22Rv1 (cell line): ENCODE data around the gene IKBKG.
"Not testable (repeated sequence)": the region's sequence is repeated elsewhere in the genome, so short reads cannot be mapped to it uniquely, and the experiment has no call there.

Source experiments
- H3K27ac ChIP-seq: fragments of 450-650 bp; 2 replicates; pipeline ENCODE4 v1.5.1; 2017
- ZFX ChIP-seq: fragments of 450-650 bp; IDR thresholded peaks from 2 replicates; pipeline ENCODE4 v1.6.1; 2017; ENCODE audit warnings: antibody characterized with exemption, borderline replicate concordance
- TF ChIP-seq, protein P1 (sequence below): fragments of 450-650 bp; IDR thresholded peaks from 2 replicates; pipeline ENCODE4 v1.5.1; 2017; ENCODE audit warnings: mild to moderate bottlenecking

Gene IKBKG

DNA sequence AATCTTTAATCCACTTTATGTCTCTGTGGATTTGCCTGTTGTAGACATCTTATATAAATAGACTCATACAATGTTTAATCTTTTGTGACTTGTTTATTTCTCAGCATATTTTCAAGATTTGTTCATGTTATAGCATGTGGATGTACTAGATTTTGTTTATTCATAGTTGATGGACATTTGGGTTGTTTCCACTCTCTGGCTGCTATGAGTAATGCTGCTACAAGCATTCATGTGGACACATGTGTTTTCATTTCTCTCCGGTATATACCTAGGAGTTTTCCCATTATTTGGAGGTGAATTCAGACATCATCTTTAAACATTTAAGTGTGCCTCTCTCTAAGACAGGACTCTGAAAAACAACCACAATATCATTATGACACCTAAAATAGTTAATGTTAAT is 2.3 kb downstream of the IKBKG start:
- H3K27ac ChIP-seq = no peak overlapping the region
- TF ChIP-seq, protein P1, sequence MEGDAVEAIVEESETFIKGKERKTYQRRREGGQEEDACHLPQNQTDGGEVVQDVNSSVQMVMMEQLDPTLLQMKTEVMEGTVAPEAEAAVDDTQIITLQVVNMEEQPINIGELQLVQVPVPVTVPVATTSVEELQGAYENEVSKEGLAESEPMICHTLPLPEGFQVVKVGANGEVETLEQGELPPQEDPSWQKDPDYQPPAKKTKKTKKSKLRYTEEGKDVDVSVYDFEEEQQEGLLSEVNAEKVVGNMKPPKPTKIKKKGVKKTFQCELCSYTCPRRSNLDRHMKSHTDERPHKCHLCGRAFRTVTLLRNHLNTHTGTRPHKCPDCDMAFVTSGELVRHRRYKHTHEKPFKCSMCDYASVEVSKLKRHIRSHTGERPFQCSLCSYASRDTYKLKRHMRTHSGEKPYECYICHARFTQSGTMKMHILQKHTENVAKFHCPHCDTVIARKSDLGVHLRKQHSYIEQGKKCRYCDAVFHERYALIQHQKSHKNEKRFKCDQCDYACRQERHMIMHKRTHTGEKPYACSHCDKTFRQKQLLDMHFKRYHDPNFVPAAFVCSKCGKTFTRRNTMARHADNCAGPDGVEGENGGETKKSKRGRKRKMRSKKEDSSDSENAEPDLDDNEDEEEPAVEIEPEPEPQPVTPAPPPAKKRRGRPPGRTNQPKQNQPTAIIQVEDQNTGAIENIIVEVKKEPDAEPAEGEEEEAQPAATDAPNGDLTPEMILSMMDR = no peak
- TF ChIP-seq ZFX = no peak

DNA sequence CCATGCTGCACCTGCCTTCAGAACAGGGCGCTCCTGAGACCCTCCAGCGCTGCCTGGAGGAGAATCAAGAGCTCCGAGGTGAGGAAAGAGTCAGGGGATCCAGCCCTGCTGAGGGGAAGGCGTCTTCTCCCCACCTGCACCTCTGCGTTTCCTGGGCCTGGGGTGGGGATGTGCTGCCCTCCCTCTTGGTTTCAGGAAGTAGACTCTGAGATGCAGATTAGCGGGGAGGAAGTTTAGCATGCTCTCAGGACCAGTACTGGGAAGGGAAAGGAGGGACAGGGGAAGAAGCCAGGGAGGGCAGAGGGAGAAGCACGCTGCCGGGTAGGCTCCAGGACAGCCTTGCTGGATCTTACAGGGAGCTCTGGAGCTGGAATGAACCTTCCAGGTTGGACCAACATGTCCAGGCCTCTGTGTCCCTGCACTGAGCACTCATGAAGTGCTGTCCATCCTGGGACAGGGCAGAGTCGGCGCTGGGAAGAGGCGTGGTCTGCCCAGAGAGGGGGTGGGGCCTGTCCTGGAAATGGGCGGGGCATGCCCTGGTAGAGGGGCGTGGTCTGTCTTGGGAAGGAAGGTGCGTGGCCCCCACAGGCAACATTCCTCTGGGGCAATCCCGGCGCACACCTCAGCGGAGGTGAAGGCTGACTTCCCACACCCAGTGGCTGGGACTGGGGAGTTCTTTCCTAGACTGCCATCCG is 4.8 kb downstream of the IKBKG start:
- H3K27ac ChIP-seq = not testable (repeated sequence)

DNA sequence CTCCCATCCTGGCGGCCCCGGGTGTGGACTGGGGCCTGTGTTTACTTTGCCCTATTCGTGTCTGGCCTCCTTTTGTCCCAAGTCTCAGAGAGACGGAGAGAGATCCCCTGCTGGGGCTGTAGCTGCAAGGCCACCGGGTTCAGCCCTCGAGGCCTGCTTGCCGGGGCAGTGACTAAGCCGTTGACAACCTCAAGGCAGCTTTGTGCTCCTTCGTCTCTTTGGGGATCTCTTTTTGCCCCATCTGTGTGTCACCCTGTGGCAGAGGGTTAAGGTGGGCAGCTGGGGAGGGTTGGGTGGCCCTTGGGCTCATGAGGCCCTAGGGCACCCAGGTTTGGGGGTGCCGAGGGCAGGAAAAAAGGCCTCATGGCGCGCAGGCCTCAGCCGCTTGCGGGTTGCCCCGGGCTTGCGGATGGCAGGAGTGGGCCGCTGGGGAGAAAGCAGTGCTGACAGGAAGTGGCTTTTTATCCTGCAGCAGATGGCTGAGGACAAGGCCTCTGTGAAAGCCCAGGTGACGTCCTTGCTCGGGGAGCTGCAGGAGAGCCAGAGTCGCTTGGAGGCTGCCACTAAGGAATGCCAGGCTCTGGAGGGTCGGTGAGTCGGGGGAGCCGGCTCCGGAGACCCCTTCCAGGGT is 10.8 kb downstream of the IKBKG start:
- H3K27ac ChIP-seq = not testable (repeated sequence)

DNA sequence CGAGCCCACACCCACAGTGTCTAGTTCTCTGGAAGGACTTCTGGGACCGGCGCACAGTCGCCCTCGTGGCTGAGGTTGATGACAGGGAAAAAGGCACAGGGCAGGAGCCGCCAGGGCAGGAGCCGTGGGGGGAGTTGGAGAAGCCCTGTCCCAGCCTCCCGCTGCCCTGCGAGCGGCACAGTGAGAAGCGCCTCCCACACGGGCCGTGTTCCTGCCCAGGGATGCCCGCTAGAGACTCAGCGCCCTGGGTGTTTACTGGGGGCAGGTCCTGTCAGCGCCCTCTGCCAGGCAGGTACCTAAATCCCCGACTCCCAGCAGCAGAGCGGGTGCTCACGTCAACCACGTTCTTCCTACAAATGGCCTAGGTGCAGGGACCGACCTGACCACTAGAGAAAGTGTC is 11.5 kb downstream of the IKBKG start:
- H3K27ac ChIP-seq = not testable (repeated sequence)

DNA sequence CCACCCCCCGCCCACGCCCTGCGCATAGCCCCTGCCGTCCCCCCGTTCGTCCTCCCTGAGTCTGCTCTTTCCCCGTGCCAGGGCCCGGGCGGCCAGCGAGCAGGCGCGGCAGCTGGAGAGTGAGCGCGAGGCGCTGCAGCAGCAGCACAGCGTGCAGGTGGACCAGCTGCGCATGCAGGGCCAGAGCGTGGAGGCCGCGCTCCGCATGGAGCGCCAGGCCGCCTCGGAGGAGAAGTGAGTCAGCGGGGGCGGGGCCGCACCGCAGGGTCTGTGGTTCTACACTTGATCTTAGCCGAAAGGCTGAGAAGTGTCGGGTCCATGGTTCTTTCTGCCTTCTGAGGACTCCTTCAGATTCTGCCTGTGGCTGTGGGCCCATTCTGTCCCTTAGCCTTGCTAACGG is 12.9 kb downstream of the IKBKG start:
- not testable (repeated sequence) for H3K27ac ChIP-seq

DNA sequence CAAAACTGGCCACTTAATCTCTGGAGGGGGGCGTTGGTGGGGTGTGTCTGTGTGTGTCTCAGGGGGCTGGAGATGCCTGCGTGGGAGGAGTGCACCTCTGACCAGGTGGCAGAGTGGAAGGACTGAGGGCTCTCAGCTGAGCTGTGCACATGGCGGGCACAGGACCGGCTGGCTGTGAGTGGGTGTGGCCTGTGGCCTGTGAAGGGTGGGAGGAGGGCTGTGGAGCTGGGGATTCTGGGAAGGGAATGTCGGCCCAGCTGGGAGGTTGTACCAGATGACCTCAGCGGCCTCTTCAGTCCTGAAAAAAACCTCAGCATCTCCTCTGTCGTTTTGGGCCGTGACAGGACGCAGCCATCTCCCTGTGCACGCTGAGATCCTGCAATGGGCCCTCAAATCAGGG is 14.9 kb downstream of the IKBKG start:
- H3K27ac ChIP-seq = not testable (repeated sequence)

DNA sequence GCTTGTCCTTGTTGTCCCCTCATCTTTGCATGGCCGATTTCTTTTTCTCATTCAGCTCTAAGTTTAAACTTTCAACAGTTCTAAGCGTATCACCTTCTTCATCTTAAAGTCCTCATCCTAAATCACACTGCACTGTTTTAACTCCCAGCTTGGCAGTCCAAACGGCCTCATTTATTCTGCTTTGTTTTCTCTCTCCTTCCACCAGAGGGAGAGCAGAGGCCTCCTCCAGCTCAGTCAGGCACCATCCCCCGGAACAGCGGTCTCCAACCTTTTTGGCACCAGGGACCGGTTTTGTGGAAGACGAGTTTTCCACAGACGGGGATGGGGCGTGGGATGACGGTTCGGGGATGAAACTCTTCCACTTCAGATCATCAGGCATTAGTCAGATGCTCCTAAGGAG is 22.9 kb downstream of the IKBKG start:
- H3K27ac ChIP-seq = not testable (repeated sequence)

DNA sequence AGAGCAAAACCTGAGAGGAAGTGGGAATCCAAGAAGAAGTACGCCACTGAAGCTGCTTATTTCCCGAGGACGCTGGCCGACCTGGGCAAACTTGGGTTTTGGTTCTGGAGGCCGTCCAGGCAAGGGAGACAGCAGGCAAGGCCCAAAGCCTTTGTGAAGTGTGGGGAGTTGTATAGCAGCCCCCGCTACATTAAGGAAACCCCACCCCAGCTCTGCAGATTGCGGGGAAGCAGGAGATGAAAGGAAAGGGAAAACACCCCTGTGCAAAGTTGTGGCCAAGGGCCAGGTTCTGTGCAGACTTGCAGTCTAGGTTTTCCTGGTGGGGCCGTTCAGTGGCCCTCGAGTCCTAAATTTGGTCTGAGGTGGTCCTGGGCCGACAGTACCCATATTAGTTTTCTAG is 25.6 kb downstream of the IKBKG start:
- not testable (repeated sequence) for H3K27ac ChIP-seq

DNA sequence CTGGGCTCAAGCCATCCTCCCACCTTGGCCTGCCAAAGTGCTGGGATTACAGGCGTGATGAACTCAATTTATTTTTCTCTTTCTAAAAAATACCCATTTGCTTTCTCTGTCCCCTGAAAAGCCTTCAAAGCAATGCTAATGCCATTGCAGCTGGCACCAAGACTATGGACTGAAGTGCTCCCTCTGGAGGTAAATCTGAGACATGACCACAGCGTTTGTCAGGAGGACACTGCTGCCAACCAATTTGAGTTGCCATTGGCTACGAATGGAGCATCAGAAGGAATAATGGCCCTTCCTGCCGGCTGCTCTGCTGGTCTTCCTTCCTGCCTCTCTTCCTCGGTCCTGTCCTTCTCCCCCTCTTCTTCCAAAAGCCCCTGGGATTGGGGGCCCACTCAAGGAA is 27.7 kb downstream of the IKBKG start:
- H3K27ac ChIP-seq = not testable (repeated sequence)

DNA sequence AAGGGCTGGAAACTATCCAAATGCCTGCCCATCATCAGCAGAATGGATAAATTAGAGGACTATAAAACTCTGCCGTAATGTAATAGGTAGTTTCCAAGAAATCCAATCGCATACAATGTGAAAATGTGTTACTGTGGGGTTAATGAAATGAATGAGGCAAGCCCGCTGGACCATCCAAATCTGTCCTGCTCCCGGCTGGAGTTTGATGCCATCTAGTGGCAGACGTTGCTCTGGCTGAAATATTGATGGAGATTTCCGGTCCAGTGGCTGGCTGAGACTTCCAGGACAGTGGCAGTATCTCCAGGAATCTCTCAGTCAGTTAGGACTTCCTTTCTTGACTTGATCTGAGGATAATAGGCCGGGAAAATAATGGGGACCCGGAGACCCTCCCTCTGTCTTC is 35.6 kb downstream of the IKBKG start:
- not testable (repeated sequence) for H3K27ac ChIP-seq

DNA sequence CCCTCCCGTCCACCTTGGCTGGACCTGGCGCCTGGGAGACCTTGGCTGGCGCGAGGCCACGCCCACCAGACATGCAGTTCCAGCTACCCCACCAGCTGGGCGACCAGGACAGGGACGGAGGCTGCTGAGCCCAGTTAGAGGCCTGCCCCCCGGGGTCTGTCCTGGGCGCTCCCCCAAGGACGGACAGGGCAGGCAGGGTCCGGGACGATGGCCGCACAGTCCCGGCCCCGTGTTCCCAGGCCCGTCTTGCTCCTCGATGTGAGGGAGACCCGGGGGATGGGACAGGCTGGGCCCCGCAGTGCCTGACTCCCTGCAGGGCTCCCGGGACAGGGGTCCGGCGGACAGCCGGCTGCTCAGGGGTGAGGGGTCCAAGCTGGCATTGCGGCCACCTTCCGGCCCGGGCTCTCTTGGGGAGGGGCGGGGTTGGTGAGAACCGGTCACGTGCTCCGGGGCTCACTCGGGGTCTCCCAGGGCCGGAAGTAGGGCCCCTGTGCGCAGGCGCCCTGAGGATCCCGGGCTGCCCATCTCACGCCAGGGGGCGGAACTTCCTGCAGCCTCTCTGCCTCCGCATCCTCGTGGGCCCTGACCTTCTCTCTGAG is 37.3 kb downstream of the IKBKG start, which contains the start of gene CTAG1A:
TSS of gene CTAG1A (plus strand) at position 549 of the 599 bp plus-strand sequence. CDS start 74 bp downstream, outside the sequence.
- not testable (repeated sequence) for H3K27ac ChIP-seq

DNA sequence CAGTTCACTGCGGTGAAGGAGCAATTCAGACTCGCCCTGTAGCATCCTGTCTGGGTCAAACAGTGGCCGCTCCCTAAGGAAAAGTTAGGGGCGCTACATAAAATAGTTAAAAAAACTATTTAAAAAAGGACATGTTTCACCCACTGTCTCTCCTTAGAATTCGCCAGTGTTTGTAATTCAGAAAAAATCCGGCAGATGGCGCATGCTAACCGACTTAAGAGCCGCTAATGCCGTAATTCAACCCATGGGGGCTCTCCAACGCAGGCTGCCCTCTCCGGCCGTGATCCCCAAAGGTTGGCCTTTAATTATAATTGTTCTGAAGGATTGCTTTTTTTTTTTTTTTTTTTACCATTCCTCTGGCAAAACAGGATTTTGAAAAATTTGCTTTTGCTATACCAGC is 43.0 kb downstream of the IKBKG start:
- H3K27ac ChIP-seq = not testable (repeated sequence)

DNA sequence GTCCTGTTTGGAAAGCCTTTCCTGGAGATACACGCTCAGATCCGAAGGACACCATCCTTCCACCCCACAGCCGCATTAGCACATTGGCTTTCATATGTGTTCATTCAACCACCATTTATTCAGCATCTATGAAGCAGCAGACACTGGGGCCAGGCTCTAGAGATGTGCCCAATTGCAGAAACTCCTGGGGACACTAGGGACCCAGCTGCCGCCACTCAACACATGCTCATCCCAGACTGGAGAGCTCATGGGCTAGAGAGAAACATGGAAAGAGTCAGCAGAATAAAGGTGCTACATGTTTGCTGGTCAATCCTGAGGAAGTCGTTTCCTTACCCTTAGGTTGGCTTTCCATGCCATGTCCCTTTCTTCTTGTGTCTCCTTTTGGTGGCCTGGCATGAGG is 45.1 kb downstream of the IKBKG start:
- H3K27ac ChIP-seq = no peak overlapping the region
- TF ChIP-seq, protein P1 = no peak
- no peak for TF ChIP-seq ZFX

DNA sequence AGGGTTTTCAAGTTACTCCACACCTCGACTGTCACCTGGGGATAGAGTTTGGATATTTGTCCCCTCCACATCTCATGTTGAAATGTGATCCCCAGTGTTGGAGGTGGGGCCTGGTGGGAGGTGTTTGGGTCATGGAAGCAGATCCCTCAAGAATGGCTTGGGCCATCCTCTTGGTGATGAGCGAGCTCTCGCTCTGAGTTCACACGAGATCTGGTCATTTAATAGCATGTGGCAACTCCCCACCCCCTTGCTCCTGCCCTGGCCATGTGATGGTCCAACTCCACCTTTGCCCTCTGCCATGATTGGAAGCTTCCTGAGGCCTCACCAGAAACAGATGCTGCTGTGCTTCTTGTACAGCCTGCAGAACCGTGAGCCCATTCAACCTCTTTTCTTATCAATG is 45.8 kb downstream of the IKBKG start:
- H3K27ac ChIP-seq = no peak overlapping the region
- no peak for TF ChIP-seq ZFX
- TF ChIP-seq, protein P1 = no peak
